Measurements from ENCODE around the gene TCF12. TPM values are rescaled to one million over a fixed set of nuclear protein-coding genes. Genes with fewer than 3 reads are reported as not detected.

Gene TCF12
- total RNA-seq, 6 experiments from 2014 or later = 106 to 200 (median 149) TPM

DNA sequence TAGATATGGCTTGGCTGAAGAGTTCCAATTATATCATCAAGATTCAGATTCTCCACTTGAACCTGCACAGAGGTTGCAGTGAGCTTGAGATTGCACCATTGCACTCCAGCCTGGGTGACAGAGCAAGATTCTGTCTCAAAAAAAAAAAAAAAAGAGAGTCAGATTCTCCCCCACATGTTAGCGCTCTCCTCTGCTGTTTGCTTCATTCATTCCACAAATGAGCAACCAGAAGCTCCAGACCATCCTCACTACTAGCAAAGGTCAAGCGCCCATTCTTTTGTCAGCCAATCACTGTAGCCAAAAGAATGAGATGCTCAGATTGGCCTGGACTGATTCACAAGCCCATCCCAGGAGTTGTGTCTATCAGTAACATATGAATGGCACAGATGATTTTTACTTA lies 28.4 kb upstream of the TCF12 start:
- DNase-seq = no peak
- TF ChIP-seq, protein P1, sequence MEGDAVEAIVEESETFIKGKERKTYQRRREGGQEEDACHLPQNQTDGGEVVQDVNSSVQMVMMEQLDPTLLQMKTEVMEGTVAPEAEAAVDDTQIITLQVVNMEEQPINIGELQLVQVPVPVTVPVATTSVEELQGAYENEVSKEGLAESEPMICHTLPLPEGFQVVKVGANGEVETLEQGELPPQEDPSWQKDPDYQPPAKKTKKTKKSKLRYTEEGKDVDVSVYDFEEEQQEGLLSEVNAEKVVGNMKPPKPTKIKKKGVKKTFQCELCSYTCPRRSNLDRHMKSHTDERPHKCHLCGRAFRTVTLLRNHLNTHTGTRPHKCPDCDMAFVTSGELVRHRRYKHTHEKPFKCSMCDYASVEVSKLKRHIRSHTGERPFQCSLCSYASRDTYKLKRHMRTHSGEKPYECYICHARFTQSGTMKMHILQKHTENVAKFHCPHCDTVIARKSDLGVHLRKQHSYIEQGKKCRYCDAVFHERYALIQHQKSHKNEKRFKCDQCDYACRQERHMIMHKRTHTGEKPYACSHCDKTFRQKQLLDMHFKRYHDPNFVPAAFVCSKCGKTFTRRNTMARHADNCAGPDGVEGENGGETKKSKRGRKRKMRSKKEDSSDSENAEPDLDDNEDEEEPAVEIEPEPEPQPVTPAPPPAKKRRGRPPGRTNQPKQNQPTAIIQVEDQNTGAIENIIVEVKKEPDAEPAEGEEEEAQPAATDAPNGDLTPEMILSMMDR (IDR thresholded peaks at IDR 0.05) = no peak
- Mint-ChIP-seq H3K4me3 (no peak overlapping the region), H3K27me3 (ENCODE audit: insufficient read depth) (no peaks in the 10 kb centered on the region), H3K4me1 (ENCODE audit: low read depth) (peaks cover 26% of the 10 kb centered on the region), H3K27ac (no peak overlapping the region), H3K9me3 (no peaks in the 10 kb centered on the region), H3K36me3 (ENCODE audit: low read depth) (no peaks in the 10 kb centered on the region; the same call in 1 of the 2 replicates)

DNA sequence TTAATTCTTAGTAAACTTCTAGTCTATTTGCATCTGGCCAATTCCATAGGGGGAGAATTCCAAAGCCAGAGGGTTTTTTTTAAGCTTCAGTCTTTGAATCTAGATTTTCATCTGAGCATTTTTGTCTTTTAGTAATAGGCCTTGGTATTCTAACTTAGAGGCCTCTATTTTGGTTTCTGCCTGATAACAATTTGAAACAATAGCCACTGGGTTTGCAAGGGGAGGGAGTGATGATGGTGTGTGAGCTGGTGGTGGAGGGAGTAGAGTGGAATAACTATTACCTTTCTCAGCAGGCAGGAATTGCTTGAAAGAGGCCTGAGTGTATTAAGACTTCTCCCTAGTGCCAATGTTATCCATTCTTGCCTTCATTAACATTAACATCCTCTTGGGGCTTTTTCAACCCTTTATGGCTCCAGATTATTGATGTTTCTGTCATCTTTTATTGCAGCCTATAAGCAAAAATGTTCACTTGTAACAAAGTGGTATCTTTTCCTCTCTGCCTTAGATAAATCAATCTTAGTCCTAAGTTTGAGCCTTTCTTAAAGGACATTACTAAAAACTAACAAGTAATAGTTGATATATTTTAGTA lies 26.5 kb upstream of the TCF12 start:
- TF ChIP-seq, protein P1 (IDR thresholded peaks at IDR 0.05) = no peak
- H3K9me3 Mint-ChIP-seq = no peaks in the 10 kb centered on the region
- H3K36me3 Mint-ChIP-seq (ENCODE audit: low read depth) = peaks cover under 1% of the 10 kb centered on the region; the same call in 1 of the 2 replicates
- no peak overlapping the region for H3K4me3 Mint-ChIP-seq
- H3K27ac Mint-ChIP-seq = no peak overlapping the region
- DNase-seq = no peak
- H3K4me1 Mint-ChIP-seq (ENCODE audit: low read depth) = peaks cover 18% of the 10 kb centered on the region
- no peaks in the 10 kb centered on the region for H3K27me3 Mint-ChIP-seq (ENCODE audit: insufficient read depth)

DNA sequence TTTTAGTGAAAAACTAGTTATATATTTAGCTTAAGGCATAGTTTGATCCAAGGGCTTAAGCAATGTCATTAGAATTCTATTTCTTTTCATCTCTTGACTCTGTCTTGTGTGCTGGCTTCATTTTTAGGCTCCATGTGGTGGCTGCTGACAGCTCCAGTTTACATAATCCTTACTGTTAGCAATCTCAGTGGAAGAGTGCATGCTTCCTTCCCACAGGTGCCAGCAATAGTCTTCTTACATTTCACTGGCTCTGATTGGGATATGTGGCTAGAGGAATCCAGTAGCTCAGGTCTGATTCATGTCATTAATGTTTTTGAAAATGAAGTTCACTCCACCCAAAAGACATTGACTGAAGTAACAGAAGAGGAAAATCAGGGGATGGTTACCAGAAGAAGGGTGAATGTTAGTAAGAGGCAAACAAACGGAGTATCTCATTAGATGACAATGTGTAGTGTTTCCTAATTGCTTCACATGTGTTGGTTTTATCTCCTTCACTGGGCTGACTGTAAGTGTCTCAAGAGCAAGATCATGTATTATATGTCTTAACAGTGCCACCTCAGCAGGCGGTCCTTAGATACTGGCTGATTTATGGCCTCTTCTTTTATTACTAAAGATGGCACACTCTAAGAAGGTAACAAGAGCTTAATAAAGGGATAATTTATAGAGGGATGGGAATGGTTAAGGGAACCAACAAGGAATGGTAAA lies 25.6 kb upstream of the TCF12 start:
- no peak for DNase-seq
- H3K27me3 Mint-ChIP-seq (ENCODE audit: insufficient read depth) = no peaks in the 10 kb centered on the region
- no peaks in the 10 kb centered on the region for H3K9me3 Mint-ChIP-seq
- no peak overlapping the region for H3K4me3 Mint-ChIP-seq
- no peak overlapping the region for H3K27ac Mint-ChIP-seq
- TF ChIP-seq, protein P1 (IDR thresholded peaks at IDR 0.05) = no peak
- peaks cover 15% of the 10 kb centered on the region for H3K4me1 Mint-ChIP-seq (ENCODE audit: low read depth)
- H3K36me3 Mint-ChIP-seq (ENCODE audit: low read depth) = peaks cover 4% of the 10 kb centered on the region; the same call in 1 of the 2 replicates

DNA sequence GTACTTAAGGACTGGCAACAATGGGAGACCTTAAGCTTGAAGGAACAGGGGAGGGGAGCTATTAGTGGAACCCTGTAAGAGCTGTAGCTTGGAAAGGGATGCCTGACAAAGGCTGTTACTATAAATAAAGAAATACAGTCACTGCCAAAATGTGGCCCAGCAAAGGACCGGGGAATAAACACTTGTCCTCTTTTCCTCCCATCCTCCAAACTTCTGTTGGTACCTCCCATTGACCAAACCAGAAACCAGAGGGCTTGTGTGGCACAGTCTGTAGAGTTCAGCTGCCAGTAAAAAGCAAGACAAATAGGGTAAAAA lies 25.1 kb upstream of the TCF12 start:
- no peaks in the 10 kb centered on the region for H3K9me3 Mint-ChIP-seq
- DNase-seq = no peak
- TF ChIP-seq, protein P1 (IDR thresholded peaks at IDR 0.05) = no peak

DNA sequence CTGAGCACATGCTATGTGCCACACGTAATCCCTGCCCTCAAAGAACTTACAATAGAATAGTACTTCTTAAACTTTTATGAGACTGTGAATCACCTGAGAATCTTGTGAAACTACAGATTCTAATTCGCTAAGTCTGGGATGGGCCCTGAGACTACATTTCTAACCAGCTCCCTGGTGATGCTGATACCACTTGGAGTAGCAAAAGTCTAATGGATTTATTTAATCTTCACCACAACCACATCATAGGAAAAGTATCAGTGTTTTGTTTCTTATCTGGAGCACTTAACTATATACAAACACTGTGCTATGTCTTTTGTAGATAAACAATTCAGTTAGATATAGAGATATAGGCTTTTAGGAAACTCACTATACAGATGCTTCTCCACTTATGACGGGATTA lies 23.8 kb upstream of the TCF12 start:
- TF ChIP-seq, protein P1 (IDR thresholded peaks at IDR 0.05) = no peak
- Mint-ChIP-seq H3K27ac (no peak overlapping the region), H3K4me3 (no peak overlapping the region), H3K36me3 (ENCODE audit: low read depth) (peaks cover 4% of the 10 kb centered on the region; the same call in 1 of the 2 replicates), H3K27me3 (ENCODE audit: insufficient read depth) (no peaks in the 10 kb centered on the region), H3K4me1 (ENCODE audit: low read depth) (no peaks in the 10 kb centered on the region), H3K9me3 (no peaks in the 10 kb centered on the region)
- DNase-seq = no peak

More for the DNA sequence above, 25.1 kb upstream of the TCF12 start:
- H3K4me3 Mint-ChIP-seq = no peak overlapping the region
- peaks cover 4% of the 10 kb centered on the region; the same call in 1 of the 2 replicates for H3K36me3 Mint-ChIP-seq (ENCODE audit: low read depth)
- no peaks in the 10 kb centered on the region for H3K27me3 Mint-ChIP-seq (ENCODE audit: insufficient read depth)
- H3K27ac Mint-ChIP-seq = no peak overlapping the region
- H3K4me1 Mint-ChIP-seq (ENCODE audit: low read depth) = peaks cover 10% of the 10 kb centered on the region

Measured in HFFc6 (cell line).